ENCODE results near the gene LUZP1.

Gene LUZP1

DNA sequence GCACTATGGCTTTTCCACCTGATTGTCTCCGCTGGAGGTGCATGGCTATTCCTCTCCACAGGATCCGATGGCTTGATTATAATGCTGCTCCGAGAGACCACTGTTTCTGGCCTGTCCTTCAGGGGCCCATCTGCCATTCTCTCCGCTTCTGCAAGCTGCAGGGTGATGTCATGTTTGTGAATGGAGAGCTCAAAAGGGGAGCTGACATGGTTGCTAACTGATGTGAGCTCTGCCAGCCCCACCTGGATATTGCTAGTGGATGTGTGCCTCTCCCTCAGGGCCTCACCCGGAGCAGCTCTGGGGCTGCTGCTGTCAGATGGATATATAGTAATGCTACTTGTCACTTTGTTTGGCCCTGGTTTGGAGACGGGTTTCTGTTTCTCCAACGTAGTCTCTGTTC lies 77.1 kb downstream of the LUZP1 start:
- H3K4me3 ChIP-seq (ENCODE audit: low read depth, low read length): no peak overlapping the region
- TF ChIP-seq, protein P1, sequence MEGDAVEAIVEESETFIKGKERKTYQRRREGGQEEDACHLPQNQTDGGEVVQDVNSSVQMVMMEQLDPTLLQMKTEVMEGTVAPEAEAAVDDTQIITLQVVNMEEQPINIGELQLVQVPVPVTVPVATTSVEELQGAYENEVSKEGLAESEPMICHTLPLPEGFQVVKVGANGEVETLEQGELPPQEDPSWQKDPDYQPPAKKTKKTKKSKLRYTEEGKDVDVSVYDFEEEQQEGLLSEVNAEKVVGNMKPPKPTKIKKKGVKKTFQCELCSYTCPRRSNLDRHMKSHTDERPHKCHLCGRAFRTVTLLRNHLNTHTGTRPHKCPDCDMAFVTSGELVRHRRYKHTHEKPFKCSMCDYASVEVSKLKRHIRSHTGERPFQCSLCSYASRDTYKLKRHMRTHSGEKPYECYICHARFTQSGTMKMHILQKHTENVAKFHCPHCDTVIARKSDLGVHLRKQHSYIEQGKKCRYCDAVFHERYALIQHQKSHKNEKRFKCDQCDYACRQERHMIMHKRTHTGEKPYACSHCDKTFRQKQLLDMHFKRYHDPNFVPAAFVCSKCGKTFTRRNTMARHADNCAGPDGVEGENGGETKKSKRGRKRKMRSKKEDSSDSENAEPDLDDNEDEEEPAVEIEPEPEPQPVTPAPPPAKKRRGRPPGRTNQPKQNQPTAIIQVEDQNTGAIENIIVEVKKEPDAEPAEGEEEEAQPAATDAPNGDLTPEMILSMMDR (IDR thresholded peaks at IDR 0.05; ENCODE audit: low read depth, low read length): no peak

DNA sequence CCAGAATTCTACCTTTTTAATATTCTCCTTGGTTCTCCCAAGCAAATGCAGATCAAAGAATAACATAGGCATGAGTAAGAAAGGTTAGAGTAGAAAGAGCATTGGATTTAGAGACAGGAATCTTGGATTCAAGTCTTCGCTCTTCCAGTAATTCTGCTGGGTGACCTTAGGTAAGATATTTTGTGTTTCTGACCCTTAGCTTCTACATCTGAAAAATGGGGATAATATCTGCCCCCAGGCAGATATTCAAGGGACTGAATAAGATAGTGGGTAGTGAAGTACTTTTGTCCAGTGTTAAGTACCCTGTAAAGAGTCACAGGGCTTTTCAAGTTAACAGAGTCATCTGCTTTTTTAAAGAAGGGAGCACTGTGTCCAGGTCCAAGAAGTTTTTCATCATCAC lies 78.6 kb downstream of the LUZP1 start:
- H3K4me3 ChIP-seq (ENCODE audit: low read depth, low read length): no peak overlapping the region
- TF ChIP-seq, protein P1 (IDR thresholded peaks at IDR 0.05; ENCODE audit: low read depth, low read length): no peak

DNA sequence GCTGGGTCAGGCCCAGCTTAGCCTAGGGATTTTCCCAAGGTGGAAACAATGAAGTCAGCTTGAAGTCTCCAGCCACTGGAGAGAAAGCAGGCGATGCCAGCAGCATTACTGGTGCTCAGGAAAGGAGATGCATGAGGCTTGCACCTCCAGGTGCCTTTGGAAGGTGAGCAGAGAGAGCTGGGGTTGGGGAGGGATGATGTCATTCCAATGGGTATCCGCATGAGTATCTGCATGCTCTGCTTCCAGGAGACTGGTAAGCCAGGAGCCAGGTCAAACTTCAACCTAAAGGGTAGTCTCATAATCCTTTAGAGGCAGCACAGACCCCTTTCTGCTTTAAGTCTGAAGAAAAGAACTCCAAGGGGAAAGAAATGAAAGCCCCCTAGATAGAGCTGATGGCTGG lies 80.6 kb downstream of the LUZP1 start:
- TF ChIP-seq, protein P1 (IDR thresholded peaks at IDR 0.05; ENCODE audit: low read depth, low read length): no peak

DNA sequence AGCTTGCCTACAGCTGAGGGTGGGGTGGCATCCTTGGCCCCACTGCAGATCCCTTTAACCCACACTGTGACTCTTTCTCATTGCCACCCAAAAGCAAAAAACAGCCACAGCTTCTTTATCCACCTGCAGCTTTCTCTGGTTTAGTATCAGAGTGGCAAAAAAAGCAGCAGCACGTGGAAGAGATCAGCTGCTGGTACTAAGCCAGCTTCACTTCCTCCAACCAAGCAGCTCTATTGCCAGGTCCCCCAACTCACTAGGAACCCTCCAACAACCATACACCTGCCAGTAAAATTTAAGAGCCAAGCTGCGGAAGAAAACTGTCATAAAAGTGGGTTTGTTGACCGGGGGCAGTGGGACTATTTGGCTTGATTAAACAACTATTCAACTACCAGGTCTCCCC lies 83.0 kb downstream of the LUZP1 start:
- H3K4me3 ChIP-seq (ENCODE audit: low read depth, low read length): no peak overlapping the region
- TF ChIP-seq, protein P1 (IDR thresholded peaks at IDR 0.05; ENCODE audit: low read depth, low read length): no peak

More for the DNA sequence above, 80.6 kb downstream of the LUZP1 start:
- no peak overlapping the region for H3K4me3 ChIP-seq (ENCODE audit: low read depth, low read length)

DNA sequence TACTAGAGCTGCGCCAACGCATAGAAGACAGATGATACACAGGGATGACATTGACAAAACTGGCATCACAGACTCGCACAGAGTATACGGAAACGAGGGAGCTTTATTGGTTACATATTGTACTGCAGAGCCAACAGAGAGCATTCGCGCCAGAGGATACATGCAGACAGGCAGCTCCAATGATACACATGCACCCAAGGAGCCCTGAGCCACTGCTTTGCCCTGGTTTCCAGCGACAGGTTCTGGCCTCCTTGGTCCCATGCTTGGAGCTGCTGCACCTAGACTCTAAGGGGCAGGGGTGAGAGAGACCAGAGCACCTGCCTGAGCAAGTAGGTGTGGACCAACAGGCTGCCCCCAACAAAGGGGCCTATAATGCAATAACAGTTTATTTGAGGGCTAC lies 83.8 kb downstream of the LUZP1 start:
- TF ChIP-seq, protein P1 (IDR thresholded peaks at IDR 0.05; ENCODE audit: low read depth, low read length): no peak
- H3K4me3 ChIP-seq (ENCODE audit: low read depth, low read length): no peak overlapping the region

DNA sequence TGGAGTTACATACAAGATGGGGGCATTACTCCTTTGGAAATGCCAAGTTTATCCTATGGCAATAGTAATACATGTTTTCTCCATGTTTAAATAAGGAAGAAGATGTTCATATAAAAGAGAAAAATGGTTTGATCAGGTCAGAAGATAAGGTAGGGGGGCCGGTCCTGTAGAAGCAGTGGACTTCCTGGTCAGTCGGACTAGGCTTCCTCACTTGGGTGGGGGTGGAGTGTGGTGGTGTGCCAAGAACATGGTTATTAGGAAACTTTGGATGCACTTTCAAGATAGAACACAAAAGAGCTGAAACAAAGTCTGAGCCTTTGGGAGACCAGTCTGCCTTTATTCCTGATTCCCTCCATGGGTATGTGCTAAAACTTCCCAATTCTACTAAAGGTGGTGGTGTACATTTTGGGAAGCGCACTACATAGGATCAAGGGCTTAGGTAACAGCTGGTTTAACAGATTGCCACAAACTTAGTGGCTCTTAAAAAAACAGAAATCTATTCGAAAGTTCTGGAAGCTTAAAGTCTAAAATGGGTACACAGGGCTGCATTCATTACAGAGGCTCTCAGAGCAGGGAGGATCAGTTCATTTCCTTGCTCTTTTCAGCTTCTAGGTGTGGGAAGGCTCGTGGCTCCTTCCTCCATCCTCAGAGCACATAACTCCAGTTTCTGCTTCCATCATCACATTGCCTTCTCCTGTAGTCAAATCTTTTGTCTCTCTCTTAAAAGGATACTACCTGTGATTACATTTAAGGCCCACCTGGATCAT lies 84.8 kb downstream of the LUZP1 start:
- TF ChIP-seq, protein P1 (IDR thresholded peaks at IDR 0.05; ENCODE audit: low read depth, low read length): no peak
- H3K4me3 ChIP-seq (ENCODE audit: low read depth, low read length): no peak overlapping the region

DNA sequence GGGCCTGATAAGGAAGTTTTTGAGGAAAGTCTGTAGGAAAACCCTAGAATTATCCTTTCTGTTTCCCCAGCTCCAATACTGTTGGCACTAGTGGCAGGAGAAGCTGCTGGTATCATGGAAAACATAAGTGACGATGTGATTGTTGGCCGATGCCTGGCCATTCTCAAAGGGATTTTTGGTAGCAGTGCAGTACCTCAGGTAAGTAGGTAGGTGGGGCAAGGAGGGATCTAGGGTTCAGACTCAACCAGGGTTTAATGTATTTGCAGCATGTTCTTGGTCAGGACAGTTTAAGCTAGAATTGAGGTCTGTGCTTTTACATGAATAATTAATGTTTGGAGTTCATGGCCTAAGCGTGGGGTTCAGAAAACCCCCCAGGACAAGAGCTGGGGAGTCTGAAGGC lies 87.3 kb downstream of the LUZP1 start:
- TF ChIP-seq, protein P1 (IDR thresholded peaks at IDR 0.05; ENCODE audit: low read depth, low read length): no peak
- no peak overlapping the region for H3K4me3 ChIP-seq (ENCODE audit: low read depth, low read length)

Data from WI38 (cell line).